Measurements from ENCODE around the gene SLC35F1.

Gene SLC35F1

DNA sequence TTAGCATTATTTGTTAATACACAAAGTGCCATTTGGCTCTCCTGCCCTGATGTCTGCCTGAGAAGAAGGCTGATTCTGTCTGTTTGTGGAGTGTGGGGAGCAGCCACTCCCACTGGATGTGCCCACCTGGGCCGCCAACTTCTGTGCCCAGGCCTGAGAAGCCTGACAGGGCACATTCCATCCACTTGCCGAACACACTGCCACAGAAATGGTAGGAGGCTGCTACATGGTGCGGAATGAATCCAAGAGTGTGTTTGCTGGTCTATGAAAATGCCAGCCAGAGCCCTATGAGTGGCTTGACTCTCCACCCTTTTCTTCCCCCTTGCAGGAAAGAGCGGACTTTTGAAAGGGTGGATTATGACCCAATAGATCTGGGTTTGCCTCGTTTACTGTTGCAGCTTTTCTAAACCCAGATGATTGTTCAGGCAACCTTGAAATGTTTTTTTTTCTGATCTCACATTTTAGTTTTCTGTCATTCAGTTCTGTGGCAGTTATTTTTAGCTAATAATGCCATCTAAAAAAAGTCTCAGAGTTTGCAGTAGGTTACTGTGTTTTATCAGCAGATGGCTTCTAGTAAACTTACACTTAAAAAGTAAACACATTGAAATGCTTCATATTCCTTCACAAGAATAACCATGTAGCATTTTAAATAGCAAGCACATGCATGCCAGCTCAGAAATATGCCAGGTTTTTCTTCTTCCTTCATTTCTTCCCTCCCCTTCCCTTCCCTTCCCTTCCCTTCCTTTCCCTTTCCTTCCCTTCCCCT is 196.5 kb downstream of the SLC35F1 start:
- DNase-seq (ENCODE audit: low spot score) = no peak

DNA sequence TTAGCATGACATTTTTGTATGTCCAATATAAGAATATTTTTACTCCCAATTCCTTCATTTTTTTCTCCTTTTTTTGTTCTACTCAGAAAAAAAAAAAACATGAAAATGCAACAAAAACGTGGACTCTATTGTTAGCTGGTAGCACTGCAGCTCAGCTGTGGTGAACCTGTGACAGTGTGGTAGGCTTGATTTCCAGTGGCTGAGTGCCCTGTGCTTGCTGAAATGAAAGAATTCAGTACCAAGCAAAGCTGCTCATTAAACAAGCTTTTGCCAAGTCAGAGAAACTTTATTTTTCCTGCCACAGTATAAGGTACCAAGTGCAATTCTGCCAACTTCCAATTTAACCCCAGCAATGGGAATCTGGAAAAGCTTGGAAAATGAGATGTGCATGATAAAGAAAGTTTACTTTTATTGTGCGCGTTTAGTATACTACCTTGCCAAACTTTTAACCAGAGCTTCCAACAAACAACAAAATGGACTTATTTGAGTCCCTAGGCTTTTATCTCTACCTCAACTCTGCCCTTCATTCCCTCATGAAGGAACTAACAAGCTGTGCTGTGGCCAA is 215.2 kb downstream of the SLC35F1 start:
- DNase-seq (ENCODE audit: low spot score) = no peak

DNA sequence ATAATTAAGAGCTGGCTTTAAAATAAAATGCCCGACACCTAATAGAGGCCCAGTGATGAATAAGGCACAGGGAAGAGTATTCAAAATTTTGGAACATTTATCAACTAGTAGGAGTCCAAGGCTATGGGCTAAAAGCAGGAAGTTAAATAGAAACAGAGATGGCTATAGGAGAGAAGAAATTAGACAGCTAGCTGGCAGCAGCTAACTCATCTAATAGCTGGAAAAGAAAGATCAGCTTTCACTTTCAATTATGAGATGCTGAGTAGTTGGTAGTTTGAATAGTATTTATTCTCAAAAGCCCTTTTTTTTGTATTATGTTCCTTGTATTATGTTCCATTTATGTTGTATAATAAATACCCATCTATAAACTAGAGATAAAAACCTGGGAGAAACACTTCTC is 215.7 kb downstream of the SLC35F1 start:
- DNase-seq (ENCODE audit: low spot score) = no peak

DNA sequence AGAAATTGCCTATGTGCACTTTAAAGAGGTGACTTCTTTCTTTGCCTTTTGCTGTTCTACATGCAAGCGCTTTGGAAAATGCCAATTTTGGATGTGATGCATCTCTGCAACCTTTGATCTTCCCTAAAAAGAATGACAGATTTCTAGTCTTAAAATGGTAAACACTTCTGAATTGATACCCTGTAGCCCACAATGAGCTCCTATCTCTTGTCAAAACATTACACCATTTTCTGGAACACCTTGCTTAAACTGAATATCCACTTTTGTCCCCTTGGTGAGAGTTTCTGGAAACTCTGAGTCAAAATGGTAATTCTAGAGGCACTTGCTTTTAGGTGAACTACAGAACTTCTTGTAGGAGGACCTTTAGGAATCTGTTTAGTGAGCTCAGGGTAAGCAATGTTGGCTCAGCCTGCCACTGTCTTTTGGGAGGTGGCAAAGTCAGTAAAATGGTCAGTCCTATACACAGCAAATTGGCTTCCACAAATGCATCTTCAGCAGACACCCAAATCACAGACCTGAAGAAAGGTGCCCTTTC is 216.5 kb downstream of the SLC35F1 start:
- no peak for DNase-seq (ENCODE audit: low spot score)

DNA sequence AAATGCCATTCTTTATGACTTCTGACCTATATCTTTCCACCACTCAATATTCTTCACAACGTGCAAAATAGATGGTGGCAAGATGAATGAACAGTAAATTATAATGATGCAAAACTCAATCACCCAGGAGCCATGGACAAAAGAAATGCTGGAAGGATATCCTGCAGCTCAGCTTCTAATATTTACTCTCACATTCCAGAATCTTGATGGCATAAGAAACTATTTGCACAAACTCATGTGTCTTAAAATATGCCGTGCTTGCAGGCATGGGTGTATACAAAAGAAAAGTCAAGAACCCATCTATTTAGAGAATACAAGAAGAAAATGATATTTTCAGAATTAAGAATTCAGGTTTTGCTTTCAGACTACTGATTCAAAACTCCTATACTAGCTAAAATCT is 217.8 kb downstream of the SLC35F1 start:
- no peak for DNase-seq (ENCODE audit: low spot score)

DNA sequence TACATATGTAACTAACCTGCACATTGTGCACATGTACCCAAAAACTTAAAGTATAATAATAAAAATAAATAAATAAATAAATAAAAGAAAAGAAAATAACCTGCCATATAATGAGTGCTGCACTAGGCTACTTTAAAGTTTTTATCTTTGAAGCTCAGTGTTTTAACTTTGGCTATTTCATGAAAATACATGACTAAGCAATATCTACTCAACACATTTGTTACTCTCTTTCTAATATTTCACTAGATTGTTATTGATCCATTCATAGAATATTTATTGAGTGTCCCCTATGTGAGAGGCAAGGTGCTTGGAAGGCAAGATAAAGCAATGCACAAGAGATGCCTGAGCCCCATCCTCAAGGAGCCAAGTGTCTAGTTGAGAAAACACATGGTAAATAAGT is 221.7 kb downstream of the SLC35F1 start:
- no peak for DNase-seq (ENCODE audit: low spot score)

DNA sequence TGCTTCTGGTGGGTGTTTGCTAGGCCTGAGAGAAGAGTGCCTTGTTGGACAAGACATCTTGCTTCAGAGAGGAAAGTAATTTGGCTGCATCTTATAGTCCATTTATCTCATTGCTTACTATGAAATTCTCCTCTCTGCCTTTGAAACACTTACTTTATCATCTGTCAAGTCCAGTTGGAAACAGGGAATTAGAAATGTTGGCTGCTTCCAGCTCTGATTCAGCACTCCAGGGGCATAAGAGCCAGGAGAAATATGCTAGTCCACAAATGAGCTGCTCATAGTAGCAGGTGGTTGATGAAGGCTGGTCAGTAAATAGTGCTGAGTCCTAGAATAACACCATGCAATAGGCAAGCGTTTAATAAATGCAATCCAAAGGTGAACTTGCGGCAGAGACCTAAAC is 227.1 kb downstream of the SLC35F1 start:
- DNase-seq (ENCODE audit: low spot score) = no peak

DNA sequence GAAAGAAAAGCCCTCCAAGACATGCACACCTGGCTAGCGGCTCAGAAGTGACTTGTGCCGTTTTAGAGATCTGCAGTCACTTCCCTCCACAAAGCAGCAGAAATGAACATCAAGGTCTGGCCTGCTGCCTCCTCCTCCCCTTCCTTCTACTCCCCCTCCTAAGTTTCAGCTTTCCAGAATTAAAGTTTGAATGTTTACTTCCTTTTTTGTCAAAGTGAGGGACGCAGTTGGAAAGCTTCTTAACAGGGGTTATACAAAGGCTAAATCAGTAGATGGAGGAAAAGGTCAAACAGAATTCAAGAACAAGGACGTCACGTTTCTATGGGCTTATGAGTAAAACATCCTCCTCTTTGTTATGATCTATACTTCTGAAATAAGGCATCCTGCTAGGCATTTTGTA is 227.7 kb downstream of the SLC35F1 start:
- no peak for DNase-seq (ENCODE audit: low spot score)

DNA sequence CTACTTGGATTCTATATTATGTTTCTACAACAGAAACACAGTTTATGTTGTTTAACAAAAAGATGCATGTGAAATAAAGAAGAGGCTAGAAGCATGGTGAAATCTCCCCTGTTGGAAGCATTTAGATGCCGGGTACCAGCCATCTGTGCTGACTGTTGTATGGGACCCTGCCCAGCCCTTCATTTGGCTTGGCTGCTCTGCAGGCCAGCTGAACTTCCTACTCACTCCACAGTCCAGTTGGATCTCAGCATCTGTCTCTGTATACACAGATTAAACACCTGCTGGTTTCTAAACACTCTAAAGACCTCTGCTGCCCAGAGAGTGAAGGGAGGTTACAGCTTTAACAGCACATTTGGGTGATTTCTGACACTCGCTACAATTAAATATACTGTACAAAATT is 228.3 kb downstream of the SLC35F1 start:
- no peak for DNase-seq (ENCODE audit: low spot score)

DNA sequence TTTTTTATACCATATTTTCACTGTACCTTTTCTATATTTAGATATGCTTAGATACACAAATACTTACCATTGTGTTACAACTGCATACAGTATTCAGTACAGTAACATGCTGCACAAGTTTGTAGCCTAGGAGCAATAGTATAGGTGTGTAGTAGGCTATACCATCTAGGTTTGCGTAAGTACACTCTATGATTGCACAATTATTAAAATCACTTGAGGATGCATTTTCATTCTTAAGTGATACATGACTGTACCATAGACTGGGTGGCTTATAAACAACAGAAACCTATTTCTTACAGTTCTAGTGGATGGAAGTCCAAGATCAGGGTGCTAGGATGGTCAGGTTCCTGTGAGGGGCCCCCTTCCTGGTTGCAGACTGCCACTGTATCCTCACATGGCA is 234.1 kb downstream of the SLC35F1 start:
- DNase-seq (ENCODE audit: low spot score) = no peak

DNA sequence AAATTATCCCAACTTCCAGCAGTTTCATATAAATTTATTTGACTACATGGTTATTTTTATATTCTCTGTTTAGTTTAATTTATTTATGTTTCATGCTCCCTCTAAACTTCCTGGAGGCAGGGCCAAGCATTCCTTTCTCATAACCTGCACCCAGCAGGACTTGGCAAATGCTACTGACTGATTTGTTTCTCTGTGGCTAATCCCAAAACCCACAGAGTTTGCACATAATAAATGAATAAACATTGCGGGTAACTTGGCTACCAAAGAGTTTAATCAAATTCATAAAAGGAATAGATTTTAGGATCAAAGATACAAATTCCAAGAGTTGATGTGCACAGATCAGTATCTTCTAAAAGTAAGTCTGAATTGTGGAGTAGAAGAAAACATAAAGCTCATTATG is 239.5 kb downstream of the SLC35F1 start:
- DNase-seq (ENCODE audit: low spot score) = no peak

DNA sequence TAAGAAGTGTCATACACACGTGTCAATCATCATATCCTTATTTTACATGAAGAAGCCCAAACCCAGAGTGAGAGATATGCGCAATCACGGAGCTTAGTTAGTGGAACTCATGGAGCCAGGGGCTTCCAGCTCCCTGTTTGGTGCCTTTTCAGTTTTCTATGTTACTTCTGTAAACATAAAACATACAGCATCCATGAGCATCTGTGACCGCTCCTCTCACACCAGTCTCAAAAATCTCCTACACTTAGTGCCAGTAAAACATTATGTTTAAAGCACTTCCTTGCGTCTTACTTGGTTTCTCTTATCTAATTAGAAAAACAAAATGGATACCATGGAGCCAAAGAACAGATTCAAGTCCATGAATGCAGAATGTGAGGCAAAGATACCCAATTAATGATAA is 240.4 kb downstream of the SLC35F1 start:
- DNase-seq (ENCODE audit: low spot score) = no peak

DNA sequence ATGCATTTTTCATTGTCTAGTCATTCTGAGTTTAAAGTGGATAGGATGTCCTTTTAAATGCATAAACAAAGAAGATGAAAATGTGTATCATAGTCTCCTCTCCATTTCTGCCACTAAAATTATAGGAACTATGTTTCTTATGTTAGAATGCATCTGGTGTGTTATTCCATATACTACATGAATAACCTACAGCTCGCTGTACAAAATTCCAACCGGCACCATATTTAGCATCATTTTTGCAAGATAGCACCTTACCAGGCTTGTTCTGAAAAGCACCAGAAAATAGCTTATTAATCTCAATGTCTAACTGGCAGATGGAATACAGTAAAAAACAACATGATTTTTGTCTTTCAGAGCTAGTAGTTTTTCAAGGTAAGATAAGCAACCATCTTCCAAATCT is 241.5 kb downstream of the SLC35F1 start:
- DNase-seq (ENCODE audit: low spot score) = no peak

DNA sequence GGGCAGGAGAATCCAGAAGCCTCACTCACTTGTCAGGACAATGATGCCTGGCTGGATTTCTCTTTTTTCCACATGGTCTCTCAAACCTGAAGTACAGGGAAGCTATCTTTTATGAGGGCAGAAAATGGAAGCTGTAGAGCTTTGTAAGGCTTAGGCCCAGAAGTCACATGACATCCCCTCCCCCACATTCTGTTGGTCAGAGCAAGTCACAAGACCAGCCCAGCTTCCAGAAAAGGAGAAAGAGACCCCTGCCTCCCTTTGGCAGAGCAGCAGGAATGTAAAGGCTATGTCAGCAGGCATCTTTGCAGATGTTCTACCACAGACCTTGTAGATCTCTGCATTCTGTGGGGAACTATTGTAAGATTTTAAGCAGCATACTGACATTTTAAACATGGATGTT is 245.5 kb downstream of the SLC35F1 start:
- no peak for DNase-seq (ENCODE audit: low spot score)

DNA sequence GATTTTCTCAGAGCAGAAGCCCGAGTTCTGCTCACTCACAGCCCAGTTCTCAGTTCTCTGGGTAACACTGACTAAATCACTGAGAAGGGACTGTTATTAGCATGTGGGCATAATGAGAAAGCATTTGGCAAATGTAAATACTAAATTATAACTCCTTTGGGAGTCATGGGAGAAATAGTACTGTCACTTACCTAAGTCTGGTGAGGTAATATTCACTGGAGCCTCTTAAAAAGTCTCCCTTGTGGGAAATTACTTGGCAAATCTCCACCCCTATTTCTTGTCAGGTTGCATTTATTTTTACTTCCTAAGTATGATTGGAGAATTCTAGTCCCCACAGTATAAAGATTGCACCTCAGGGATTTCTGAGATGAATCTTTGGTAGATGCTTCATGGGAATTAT is 254.3 kb downstream of the SLC35F1 start:
- no peak for DNase-seq (ENCODE audit: low spot score)

DNA sequence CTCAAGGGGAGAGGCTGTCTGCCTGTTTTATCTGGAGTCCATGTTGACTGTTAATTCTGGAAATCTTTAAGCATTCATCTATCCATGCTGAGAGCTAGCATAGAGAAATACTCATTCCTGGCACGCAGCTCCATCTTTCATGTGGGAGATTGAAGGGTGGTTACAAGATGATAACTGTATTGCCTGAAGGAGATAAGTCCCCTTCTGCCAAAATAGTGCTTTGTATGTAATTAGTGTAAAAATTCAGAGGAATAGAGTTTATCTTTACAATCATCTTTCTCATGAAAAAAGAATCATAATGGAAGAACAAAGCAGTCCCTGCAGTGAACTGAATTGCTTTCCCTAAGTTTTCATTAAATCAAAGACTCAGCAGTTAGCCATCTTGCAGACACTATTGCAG is 256.5 kb downstream of the SLC35F1 start:
- DNase-seq (ENCODE audit: low spot score) = no peak

DNA sequence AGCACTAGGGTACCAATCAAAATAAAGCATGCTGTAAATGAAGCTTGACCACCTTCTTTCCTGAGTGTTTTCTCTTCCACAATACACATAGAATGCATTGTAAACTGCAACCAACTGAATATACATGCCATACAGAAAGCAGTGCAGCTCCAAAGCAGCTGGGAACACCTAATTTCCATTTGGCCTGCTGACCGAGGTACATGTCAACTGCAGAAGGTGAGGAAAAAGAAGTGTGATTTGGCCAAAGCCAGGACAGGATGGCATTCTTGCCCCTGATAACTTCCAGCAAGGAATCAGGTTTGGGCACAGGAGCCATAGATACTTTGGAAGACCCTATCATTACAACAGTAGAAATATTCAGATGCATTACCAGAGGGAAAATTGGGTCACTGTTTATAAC is 258.4 kb downstream of the SLC35F1 start:
- no peak for DNase-seq (ENCODE audit: low spot score)

DNA sequence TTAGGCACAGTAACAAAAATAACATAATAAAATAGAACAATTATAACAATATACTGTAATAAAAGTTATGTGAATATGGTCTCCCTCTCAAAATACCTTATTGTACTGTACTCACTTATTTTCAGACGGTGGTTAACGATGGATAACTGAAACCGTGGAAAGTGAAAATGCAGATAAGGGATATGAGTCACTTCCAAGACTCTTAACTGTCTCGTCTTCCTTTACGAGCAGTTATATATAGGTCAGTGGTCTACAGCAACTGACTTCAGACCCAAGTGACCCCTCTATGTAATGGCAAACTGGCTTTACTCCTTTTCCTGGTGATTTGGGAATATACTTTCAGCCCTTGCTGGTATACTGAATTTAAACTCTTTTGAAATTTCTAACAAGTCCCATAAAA is 261.4 kb downstream of the SLC35F1 start:
- no peak for DNase-seq (ENCODE audit: low spot score)

DNA sequence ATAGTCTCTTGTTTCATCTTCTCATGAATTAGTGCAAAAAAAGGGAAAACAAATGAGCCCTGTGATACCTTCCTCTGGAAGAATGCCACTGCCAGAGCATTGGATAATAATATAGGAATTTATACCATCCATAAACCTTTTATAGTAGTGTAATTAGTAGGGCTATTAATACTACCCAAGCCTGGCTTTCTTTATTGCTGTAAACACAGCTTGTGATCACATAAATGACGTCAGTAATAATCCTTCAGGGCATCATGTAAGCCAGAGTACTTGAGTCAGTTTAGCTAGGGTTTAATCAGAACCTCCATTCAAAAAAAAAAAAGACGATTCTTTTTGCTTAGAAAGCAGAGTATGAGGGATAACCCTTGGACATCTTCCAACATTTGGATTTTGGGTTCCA is 264.8 kb downstream of the SLC35F1 start:
- DNase-seq (ENCODE audit: low spot score) = no peak

DNA sequence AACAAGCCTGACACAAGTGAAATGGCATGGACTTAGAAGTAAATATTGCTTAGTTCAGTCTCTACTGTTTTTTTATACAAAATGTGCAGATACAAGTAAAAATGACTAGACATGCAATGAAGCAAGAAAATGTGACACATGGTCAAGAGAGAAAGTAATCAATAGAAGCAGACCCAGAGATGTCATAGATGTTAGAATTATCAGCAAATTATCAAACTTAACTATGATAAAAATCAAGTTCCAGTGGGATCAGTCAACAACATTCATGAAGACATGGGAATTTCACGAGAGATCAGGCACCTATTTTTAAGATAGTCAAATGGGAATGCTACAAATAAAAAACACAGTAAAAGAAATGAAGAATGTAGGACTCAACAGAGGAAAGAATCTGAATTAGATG is 267.0 kb downstream of the SLC35F1 start:
- DNase-seq (ENCODE audit: low spot score) = no peak

DNA sequence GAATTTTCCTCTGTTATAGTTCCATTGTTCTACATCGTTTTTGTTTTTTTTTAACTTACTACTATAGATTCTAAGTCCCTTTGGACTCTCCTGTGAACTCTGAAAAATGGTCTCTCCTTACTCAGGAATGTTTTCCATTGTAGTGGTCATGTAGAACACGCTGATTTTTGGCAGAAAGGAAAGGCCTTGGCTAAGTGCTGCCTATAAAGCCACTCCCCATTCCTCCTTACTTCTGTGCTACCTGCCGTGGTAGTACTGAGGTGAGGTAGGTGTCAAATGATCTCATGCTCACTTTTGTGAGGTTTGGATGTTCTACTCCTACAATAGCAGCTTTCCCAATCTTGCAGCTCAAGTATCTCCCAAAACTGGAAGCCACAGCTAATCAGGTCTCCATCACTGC is 270.7 kb downstream of the SLC35F1 start:
- DNase-seq (ENCODE audit: low spot score) = no peak

DNA sequence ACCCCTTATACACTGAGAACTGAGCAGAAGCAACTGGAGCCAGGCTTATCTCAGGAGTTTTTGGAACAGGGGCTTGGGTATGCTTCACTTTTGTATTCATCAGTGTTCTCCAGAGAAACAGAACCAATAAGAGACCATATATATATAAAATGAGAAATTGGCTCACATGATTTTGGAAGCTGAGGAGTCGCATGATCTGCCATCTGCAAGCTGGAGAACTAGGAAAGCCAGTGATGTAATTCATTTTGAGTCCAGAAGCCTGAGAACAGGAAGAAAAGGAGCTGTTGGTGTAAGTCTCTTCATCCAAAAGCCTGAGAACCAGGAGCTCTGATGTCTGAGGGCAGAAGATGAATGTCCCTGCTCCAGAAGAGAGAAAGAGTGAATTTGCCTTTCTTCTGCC is 272.0 kb downstream of the SLC35F1 start:
- no peak for DNase-seq (ENCODE audit: low spot score)

Data from SK-N-DZ (cell line).